NCI-H2029 (cell line): ENCODE data around the gene TGFBR3.

Experiments
- DNase-seq: peaks from one replicate; lab custom pipeline; 2025; lab: John Stamatoyannopoulos, UW

The TGFBR3 gene

GRCh38 chr1:91885716-91886506 lies at the start of gene TGFBR3:
Gene TGFBR3, minus strand, starts transcription at chr1:91886151. Its CDS starts 24,620 bp downstream, at chr1:91861531.
- peak; percentile 79 for DNase-seq

DNA sequence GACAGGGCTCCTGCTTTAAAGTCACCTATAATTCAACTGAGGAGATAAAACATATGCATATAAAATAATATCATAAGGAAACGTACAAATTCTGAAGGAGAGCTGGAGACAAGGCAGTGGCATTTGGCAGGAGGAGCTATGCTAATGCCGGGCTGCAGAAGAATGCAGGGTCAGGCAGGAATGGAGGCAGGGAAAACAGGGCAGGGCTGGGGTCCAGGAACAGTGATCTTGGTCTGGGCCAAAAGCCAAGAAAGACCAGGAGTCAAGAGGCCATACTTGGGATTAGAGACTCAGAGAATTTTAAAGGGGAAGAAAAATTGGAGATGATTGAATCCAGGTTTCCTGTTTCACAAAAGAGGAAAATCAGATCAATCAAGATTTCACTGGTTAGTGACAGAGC lies 43.3 kb upstream of the TGFBR3 start:
- DNase-seq = no peak

DNA sequence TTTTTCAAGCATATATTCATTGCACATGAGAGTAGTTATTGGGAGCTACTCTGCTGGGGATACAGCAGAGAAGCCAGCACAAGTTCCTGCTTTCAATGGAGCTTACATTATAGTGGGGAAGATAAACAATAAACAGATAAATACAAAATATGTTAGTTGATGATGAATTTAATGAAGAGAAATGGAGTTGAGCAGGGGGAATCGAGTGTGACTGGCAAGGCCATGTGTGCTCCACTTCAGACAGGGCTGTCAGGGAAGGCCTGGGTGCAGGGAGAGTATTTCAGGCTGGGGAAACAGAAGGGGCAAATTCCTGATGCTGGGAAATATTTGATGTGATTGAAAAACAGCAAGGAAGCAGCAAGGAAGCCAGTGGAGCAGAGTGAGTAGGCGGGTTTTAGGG lies 42.1 kb upstream of the TGFBR3 start:
- DNase-seq = no peak

DNA sequence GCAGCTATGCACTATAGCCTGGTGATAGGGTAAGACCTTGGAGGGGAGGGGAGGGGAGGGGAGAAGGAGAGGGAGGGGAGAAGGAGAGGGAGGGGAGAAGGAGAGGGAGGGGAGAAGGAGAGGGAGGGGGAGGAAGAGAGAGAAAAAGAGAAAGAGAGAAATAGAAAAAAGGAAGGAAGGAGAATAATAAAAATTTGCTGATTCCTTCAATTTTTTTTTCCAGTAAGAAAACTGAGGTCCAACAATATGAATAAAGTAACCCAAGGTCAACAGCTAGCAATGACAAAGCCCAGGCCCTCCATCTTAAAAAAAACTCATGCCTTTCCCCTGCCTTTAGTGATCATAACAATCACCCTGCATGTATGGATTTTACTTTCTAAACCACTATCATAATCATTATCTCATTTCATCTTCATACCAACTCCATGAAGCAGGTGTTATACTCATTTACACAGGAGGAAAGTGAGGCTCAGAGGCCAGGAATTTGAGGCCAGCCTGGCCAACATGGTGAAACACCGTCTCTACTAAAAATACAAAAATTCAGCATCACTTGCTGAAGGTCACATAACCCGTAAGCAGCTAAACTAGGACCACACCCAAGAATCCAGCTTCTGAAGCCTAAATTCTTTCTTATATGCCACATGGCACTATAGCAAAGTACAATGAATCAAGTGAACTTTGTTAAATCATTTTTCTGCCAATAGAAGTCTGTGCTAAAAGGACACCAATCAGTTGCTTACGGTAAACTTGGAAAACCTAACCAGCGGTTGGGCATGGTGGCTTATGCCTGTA lies 39.9 kb upstream of the TGFBR3 start:
- DNase-seq = no peak

DNA sequence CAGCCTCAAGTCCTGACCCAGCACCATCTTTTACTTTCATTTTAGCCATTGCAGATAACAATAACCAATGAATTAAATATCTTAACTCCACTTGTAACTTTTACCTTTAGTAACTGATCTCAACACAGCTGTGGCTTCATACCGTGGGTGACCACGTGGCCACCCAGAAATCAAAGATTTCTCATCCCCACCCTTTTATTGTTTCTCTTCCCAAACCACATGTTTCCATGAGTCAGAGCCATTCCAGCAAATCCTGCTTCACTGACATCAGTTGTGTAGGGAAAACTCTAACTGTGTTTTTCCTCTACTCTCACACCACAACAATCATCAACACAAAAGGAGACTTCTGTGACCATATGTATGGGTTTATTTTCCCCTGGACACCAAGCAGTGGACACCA lies 38.2 kb upstream of the TGFBR3 start:
- no peak for DNase-seq

GRCh38 chr1:91919962-91920361 lies 34.0 kb upstream of the TGFBR3 start:
- no peak for DNase-seq

GRCh38 chr1:91916811-91917460 lies 31.0 kb upstream of the TGFBR3 start:
- DNase-seq = no peak

- DNase-seq = no peak
Observed at GRCh38 chr1:91916046-91916445, 30.1 kb upstream of the TGFBR3 start.

DNA sequence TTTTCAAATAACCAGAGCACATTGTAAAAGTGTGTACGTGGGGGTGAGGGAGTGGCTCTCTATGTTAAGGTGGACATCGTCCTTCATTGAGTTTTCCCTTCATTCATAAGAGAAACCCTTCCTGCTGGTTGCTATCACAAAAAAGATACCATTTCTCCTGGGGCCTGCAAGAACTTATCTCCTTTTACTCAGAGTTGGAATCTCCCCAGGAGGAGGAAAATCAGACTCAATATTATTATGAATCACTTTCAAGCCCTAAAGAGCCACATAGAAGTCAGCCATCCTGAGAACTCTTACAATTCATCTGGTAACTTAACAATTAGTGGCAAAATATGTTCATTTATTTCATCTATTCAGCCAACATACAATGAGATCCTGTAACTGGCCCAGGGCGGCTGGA lies 27.1 kb upstream of the TGFBR3 start:
- DNase-seq = no peak

DNA sequence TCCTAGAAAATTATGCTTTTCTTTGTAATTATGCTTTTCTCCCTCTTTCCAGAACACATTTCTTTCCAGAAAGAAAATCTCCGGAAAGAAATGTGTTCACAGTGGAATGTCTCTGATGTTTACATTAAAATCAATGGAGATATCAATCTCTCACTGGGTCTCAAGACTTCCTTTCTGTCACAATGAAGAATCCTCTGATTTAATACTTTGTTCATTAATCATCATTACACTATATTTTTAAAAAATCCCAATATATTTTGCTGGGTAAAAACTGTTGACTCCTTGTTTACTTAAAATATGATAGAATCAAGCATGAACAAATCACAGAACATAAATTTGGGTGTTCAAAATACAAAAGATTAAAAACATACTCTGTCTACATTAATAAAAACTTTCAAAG lies 26.3 kb upstream of the TGFBR3 start:
- DNase-seq = no peak

GRCh38 chr1:91901231-91901630 lies 15.3 kb upstream of the TGFBR3 start:
- no peak for DNase-seq

GRCh38 chr1:91900562-91900961 lies 14.6 kb upstream of the TGFBR3 start:
- DNase-seq = no peak

DNA sequence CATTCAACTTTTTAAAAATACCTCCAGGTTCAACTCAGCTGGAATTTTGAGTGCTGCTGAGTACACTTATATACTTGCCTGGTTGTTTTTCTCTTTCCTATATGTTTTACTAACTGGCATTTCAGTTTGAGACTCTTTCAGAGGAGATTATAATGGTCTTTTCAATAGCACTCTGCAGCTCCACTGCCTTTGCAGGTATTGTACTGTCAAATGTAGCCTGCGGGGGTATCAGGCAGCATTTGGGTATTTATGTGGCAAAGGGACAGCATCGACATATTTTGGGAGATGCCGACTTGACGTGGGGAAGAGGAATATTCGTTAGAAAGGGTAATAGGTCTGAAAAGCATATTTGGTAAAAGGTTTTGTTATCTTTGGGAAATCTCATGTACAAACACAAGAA lies 11.1 kb upstream of the TGFBR3 start:
- DNase-seq = no peak

GRCh38 chr1:91895832-91896556 lies 10.0 kb upstream of the TGFBR3 start:
- DNase-seq = no peak

DNA sequence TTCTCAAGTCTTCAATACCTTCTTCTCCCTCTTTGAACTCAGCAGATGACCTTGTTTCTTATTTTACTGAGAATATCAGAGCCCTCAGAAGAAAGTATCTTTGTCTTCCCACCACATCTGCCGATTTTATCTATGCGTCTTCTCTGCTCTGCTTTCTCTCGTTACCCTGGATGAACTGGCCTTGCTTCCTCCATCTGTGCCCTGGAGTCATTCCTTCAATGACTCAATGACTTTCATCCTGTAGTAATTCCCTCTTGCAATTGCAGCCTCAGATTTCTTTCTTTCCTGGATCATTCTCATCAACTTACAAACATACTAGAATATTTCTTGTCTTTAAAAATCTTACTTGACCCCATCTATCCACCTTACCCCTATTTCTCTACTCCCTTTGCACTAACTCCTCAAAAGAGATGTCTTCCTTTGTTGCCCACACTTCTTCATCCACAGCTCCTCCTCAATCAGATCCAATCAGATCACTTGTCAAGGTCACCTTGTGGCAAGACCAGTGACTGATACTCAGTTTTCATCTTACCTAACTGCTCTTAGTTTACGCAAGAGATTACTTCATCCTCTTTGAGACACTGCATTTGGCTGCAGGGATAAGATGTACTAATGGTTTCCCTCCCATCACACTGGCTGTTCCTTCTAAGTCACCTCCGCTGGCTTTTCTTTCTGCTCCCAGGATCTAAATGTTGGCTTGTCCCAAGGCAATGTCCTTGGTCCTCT lies 8.2 kb upstream of the TGFBR3 start:
- no peak for DNase-seq

DNA sequence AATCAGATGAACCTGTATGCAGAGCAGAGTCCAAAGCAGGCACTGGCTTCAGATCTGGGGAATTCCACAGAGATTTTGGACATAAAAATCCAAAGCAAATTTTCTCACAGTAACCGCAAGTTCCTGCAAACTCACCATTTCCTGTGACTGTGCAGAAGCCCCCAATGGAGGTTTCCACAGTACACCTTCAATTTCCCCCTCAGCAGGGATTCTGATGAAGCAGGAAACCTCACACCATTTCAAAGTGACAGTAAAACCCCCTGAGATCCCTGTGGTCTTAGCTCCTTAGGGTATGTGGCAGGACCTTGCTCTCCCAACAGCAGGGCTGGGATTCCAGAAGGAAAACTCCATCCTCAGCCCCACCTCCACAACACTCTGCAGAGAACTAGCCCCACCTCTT lies 6.0 kb upstream of the TGFBR3 start:
- DNase-seq = no peak

- no peak for DNase-seq
Observed at GRCh38 chr1:91891454-91891853, 5.5 kb upstream of the TGFBR3 start.

DNA sequence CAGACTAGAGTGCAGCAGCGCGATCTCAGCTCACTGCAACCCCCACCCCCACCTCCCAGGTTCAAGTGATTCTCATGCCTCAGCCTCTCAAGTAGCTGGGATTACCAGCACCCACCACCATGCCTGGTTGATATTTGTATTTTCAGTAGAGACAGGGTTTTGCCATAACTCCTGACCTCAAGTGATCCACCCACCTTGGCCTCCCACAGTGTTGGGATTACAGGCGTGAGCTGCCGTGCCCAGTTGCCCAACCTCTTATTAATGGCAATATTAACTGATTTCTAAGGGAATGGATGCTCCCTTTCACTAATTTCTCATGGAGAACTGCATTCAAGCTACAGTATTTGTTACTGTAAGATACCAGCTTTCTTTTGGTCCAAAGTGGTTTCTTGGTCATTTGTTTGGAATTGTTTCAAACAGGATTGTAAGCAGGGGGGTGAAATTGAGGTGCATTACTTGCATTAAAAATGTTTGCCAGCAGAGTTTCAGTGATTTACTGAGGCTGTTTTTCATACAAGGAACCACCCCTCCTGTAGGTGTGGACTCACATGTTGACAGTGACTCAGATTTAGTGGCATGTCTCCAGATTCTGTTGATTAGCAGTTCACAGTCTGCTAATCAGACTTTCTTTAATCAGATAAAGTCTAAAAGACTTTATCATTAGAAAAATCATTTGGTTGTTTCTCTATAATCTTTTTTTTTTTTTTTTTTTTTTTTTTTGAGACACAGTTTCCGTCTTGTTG lies 3.9 kb upstream of the TGFBR3 start:
- DNase-seq = no peak

DNA sequence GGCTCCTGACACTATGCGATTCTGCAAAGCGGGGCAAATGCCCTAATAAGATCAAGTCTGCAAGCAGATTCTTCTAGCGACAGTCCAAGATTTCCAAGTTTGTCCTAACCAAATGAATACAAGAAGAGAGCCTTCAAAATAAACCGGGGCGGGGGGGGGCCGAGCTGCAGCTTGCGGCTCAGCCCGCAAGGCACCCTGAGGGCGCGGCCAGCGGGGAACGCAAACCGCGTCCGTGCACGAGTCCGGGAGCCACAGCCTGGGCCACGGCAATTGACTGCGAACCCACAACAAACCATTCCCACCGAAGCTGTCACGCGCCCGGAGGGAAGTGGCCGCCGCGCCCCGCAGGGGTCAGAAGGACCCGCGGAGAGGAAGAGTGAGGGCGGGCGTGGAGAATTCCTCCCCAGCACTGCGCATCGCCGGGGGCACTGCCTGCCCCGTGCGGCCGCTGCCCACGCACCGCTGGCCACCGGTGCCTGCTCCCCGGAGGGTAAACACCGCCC lies 687 bp downstream of the TGFBR3 start:
- DNase-seq = no peak

DNA sequence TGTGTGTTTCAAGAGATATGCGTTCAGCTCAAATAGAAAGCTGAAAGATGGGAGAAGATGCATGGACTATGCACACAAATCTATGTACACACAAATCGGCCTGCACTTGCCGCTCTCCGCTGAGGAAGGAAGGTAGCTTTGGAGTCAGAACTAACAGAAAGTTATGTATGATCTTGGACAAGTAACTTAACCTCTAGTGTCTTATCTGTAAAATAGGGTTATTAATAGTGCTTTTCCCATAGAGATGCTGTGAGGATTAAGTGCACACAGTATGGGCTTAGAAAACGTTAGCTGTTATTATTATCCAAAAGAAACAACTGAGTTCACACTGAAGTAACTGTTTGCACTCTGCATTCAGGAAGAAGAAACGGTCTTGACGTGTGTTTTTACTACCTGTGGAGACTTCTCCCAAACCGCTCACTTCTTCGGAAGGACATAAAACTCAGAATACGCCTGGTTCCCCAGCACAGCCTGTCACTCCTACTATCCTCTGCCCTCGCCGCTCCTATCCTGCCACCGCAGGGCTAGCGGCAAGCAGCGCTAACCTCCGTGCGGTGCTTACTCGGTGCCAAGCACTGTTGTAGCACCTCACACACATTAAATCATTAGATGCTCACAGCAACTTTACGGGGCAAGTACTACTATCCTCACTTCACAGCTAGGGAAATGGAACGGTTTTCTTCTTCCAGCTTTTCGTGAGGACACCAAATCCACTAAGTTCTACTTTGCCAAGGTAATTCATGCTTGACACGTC lies 1.3 kb downstream of the TGFBR3 start:
- peak; percentile 47 for DNase-seq
